ENCODE data around the gene P2RY14.
"Not testable (repeated sequence)": the region's sequence is repeated elsewhere in the genome, so short reads cannot be mapped to it uniquely, and the experiment has no call there.

Gene P2RY14

GRCh38 chr3:151262871-151263525 lies 15.3 kb downstream of the P2RY14 start:
- no peak for DNase-seq (ENCODE audit: low spot score)

DNA sequence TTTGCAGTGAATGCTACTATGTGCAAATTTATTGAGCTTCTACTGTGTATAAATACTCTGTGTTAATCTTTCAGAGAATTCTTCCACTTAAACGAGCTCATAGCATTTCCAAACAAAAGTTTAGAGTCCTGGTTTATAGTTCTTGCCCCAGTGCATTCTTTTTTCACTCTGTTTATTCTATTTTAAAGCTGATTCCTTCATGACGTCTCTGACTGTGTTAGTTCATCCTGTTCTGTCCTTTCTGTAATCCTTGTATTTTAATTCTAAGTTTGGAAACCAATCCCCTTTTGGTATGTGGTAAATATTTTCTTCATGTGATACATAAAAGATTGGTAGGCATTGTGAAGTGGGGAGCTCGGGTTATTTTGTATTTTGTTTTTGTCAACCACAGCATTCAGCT lies 18.7 kb downstream of the P2RY14 start:
- no peak for DNase-seq (ENCODE audit: low spot score)

DNA sequence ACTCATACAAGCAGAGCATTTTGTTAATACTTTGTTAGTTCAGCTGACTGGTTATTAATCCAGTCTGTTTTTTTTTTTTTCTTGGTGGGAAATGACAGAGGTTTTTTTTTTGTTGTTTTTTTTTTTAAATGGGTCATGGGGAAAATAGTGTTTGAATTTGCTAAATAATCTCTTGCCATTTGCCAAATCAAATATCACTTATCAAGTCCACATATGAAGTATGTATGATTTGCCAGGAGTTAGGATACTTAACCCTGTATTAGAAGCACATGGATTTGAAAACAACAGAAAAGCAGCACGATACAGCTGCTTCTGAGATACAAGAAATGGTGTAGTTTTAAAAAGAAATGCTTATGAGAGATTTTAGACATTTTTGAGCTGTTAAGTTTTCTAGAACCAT lies 21.6 kb downstream of the P2RY14 start:
- DNase-seq (ENCODE audit: low spot score), result no peak

- no peak for DNase-seq (ENCODE audit: low spot score)
These were observed 29.5 kb downstream of the P2RY14 start for GRCh38 chr3:151248772-151249337.

DNA sequence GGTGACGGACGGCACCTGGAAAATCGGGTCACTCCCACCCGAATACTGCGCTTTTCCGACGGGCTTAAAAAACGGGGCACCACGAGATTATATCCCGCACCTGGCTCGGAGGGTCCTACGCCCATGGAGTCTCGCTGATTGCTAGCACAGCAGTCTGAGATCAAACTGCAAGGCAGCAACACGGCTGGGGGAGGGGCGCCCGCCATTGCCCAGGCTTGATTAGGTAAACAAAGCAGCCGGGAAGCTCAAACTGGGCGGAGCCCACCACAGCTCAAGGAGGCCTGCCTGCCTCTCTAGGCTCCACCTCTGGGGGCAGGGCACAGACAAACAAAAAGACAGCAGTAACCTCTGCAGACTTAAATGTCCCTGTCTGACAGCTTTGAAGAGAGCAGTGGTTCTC lies 36.3 kb downstream of the P2RY14 start:
- DNase-seq (ENCODE audit: low spot score), result not testable (repeated sequence)

DNA sequence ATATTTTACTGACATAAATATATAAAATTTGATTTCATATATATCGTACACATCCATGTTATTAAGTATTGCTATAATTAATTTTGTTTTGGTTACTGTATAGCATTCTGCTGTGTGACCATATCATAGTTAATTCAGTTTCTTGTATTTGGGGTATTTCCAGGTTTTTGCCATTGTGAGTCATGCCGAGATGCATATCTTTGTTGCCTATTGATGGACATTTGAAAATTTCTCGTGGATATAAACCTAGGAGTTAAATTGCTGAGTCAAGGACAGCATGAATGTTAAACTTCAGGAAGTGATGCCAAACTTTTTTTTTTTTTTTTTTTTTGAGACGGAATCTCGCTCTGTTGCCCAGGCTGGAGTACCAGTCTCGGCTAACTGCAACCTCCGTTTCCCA lies 41.6 kb downstream of the P2RY14 start:
- DNase-seq (ENCODE audit: low spot score), result no peak

DNA sequence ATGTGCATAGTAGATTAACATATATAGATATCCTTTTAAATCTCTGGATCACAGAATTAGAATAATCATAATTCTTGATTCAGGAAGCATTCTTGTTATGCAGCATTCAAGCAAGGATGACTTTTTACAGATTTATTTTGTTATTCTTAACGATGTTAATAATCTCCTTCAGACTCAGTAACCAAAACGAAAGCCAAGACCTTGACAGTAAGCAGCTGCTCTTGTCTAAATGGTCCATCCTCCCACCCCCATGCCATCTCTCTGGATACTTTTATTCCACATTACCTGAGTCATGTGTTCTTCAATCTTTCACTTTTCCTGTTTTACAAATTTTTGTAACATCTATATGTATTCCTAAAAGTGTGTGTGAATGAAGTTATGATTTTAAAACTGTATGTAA lies 42.0 kb downstream of the P2RY14 start:
- no peak for DNase-seq (ENCODE audit: low spot score)

DNA sequence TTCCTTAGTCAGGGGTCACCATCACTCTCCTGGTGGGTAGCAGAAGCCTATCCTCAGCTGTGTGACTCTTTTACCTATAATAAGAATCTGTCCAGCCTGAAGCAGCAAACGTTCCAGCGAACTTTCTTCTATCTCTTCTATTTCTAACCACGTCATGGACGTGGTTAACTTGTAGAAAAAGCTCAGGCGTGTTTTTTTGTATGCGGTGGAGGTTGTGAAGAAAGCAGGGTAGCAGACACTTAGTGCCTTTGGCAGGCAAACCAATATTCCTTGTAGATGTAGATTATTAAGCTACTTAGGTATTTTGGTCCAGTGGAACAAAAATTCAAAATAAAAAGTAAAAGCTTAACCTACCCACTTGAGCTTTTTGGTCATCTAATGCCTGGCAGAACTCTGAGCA lies 43.5 kb downstream of the P2RY14 start:
- no peak for DNase-seq (ENCODE audit: low spot score)

GRCh38 chr3:151232991-151233390 lies 45.4 kb downstream of the P2RY14 start:
- no peak for DNase-seq (ENCODE audit: low spot score)

DNA sequence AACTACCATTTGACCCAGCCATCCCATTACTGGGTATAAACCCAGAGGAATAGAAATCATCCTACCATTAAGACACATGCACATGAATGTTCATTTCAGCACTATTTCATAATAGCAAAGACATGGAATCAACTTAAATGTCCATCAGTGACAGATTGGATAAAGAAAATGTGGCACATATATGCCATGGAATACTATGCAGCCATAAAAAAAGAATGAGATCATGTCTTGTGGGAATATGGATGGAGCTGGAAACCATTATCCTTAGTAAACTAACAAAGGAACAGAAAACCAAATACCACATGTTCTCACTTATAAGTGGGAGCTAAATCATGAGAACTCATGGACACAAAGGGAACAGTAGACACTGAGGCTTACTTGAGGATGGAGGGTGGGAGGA lies 45.9 kb downstream of the P2RY14 start:
- not testable (repeated sequence) for DNase-seq (ENCODE audit: low spot score)

DNA sequence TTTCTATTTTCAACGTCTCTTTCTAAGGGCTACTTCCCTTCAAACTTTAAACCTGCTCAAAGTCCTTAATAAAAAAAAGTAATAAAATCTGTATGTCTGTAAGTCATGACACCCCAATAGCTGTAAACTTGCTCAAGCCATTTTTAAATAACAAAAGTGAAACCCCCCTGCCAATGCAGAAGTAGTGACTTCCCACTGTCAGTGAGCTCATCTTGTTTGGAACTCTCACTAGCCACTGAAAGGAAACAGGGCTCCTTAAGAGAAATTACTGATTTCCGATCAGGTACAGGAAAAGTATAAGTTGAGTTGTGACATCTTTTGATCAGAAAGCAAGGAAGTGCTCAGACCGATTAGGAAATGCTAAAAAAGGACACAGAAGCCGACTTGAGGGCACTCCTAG lies 47.7 kb downstream of the P2RY14 start:
- no peak for DNase-seq (ENCODE audit: low spot score)

- no peak for DNase-seq (ENCODE audit: low spot score)
These were observed 49.7 kb downstream of the P2RY14 start for GRCh38 chr3:151228666-151229040.

- DNase-seq (ENCODE audit: low spot score), result peak; percentile 65
These were observed 50.3 kb downstream of the P2RY14 start for GRCh38 chr3:151227807-151228665.

- DNase-seq (ENCODE audit: low spot score), result no peak
These were observed 51.0 kb downstream of the P2RY14 start for GRCh38 chr3:151227266-151227806.

DNA sequence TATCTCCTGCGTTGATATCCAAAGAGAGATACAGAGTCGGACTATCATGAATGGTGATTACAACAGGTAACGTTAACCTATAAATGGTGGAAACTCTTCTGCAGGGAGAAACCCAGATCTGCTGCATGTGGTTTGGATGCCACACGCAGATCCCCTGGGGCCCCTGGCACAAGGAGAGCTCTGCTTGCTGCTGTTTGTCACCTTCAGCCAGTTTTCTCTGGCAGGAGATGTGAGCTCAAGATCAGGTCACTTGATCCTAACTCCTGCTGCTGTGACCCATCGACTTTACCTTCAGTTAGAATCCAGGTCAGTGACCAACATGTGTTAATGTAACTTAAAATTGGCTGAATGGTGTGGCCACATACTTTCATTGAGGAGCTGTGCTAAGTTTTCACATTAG lies 51.5 kb downstream of the P2RY14 start:
- no peak for DNase-seq (ENCODE audit: low spot score)

DNA sequence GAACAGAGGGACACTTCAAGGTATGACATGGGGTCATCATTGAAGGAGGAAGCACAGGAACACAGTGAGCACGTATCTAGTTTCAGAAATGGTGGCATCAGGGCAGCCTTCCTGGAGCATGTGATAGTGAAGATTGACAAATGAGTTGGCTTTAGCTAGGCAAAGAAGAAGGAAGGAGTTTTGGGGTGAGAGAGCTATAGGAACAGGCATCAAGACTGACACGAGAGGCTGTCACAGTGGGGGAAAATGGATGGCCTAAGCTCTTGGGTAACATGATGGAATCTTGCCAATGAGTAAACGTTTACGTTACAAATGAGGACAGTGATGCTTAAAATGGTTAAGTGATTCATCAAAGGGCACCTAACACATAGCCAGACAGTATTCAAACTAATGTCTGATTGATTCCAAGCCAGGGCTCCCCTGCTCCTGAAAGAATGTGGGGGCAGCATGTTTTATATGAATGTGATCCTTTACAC lies 52.2 kb downstream of the P2RY14 start:
- DNase-seq (ENCODE audit: low spot score), result no peak

DNA sequence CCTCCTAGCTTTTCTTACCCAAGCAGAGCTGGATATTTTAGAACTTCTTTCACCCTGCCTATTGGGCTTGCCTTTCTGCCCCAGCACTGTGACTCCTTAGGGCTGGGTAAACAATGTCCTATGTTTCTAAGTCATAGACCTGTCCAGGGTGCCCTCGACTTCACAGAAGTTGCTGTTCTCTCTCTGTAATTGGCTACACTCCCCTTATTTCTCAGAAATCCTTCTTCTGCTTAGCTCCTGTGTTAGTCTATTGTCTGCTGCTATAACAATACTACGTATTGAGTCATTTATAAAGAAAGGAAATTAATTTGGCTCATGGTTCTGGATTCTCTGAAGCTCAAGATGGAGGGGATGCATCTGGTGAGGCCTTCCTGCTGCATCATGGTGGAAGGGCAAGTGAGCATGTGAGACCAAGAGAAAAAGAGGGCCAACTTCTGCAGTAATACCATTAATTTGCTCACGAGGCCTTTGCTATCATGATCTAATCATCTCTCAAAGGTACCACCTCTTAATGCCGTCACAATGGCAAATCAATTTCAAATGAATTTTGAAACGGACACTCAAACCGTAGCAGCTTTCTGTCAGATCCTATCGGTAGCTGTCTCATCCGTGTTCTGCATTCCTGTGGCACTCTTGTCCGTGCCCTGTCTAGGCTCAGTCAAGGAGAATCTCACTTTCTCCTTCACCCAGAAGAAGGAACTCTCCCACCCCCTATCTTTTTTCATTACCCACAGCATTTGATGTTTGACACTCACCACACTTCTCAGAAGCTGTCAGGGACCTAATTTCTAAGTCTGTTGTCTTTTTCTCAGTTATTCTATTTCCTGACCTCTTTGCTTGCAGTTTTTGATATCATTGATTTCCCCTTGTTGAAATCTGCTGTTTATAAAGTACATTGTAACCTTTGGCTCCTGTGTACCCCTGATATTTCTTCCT lies 53.0 kb downstream of the P2RY14 start:
- DNase-seq (ENCODE audit: low spot score), result no peak

- DNase-seq (ENCODE audit: low spot score), result no peak
These were observed 54.0 kb downstream of the P2RY14 start for GRCh38 chr3:151224268-151224866.

- DNase-seq (ENCODE audit: low spot score), result peak; percentile 35
These were observed 59.3 kb downstream of the P2RY14 start for GRCh38 chr3:151219056-151219455.

DNA sequence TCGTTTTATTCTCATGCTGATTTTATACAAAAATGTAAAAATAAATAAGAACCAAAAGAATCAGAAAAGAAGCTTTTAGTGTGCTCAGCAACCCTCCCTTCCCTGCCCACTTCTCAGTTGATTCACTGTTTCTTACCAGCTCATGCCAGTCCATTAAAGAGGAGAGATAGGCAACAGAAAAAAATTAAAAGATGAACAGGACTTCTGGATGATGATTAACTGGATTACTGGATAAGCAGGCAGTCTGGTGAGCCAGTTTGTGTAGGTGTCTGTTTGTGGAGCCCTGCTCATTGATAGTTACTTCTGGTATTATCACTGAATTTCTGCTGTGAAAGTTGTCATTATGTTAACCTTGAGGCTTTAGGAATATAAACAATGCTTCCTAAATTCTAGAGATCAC lies 60.2 kb downstream of the P2RY14 start:
- DNase-seq (ENCODE audit: low spot score), result peak; percentile 16

All from SK-N-DZ (cell line).